CD4-positive, alpha-beta T cell (primary cell): Measurements from ENCODE around the gene MCM9. TPM values are rescaled to one million over a fixed set of nuclear protein-coding genes. Genes with fewer than 3 reads are reported as not detected.

Source experiments
- ATAC-seq: fragments of 200-7000 bp; cut with Tn5 transposase; one replicate; pipeline ENCODE4 v1.10.0; 2022; ENCODE audit warnings: mild to moderate bottlenecking; ENCODE audit not compliant: poor library complexity
- CTCF ChIA-PET: fragments of 350-600 bp; sonication (Branson Sonifier 250); formaldehyde crosslinking; loops from one replicate; lab custom pipeline; 2021; ENCODE audit warnings: antibody characterized with exemption, inconsistent platforms; lab: Charles Lee
- POLR2A ChIA-PET: fragments of 350-600 bp; sonication (Branson Sonifier 250); formaldehyde crosslinking; loops from one replicate; lab custom pipeline; 2021; ENCODE audit warnings: antibody characterized with exemption, inconsistent platforms; lab: Charles Lee
- DNase-seq, 14 experiments: peaks; one replicate each; pipeline ENCODE4 v3.0.0-alpha.2; 2013 to 2020; ENCODE audit warnings: mixed read lengths in 2 of 14
- H3K27ac ChIP-seq, 2 donors: one replicate each; pipeline versions ENCODE4 v1.5.1 to v1.7.0; 2013; ENCODE audit warnings: low read length in 2 of 2, low read depth in 1 of 2, mild to moderate bottlenecking in 1 of 2
- H3K27me3 ChIP-seq, 2 experiments: 1 replicate in 1 of 2; 2 replicates in 1 of 2; pipeline versions ENCODE4 v1.6.1 to v1.7.0; 2013; ENCODE audit warnings: low read length in 2 of 2, control low read depth in 1 of 2, mild to moderate bottlenecking in 1 of 2, moderate library complexity in 1 of 2; ENCODE audit not compliant: insufficient read depth in 2 of 2, control insufficient read depth in 1 of 2
- H3K36me3 ChIP-seq: one replicate; pipeline ENCODE4 v1.6.1; 2013; ENCODE audit warnings: low read length, control low read depth; ENCODE audit not compliant: insufficient read depth
- H3K4me1 ChIP-seq: one replicate; pipeline ENCODE4 v1.6.1; 2013; ENCODE audit warnings: low read length, control low read depth; ENCODE audit not compliant: insufficient read depth
- H3K4me3 ChIP-seq: one replicate; pipeline ENCODE4 v1.5.1; 2013; ENCODE audit warnings: mild to moderate bottlenecking, low read length, moderate library complexity
- H3K9me3 ChIP-seq, 2 experiments: 1 replicate in 1 of 2; 2 replicates in 1 of 2; pipeline versions ENCODE4 v1.6.1 to v1.7.0; 2013; ENCODE audit warnings: low read length in 2 of 2, mild to moderate bottlenecking in 2 of 2, control low read depth in 1 of 2, moderate library complexity in 1 of 2; ENCODE audit not compliant: control insufficient read depth in 1 of 2, insufficient read depth in 1 of 2
- H3K27ac Mint-ChIP-seq: one replicate; pipeline ENCODE4 v1.8.0; 2020; ENCODE audit warnings: mixed read lengths
- H3K27me3 Mint-ChIP-seq: one replicate; pipeline ENCODE4 v1.8.0; 2021; ENCODE audit warnings: mixed read lengths
- H3K36me3 Mint-ChIP-seq: one replicate; pipeline ENCODE4 v1.8.0; 2021; ENCODE audit warnings: low read depth, mixed read lengths
- H3K4me1 Mint-ChIP-seq: one replicate; pipeline ENCODE4 v1.8.0; 2021; ENCODE audit warnings: low read depth, mixed read lengths
- H3K4me3 Mint-ChIP-seq: one replicate; pipeline ENCODE4 v1.8.0; 2020; ENCODE audit warnings: mild to moderate bottlenecking, mixed read lengths
- H3K9me3 Mint-ChIP-seq: one replicate; pipeline ENCODE4 v1.8.0; 2020; ENCODE audit warnings: mixed read lengths
- CTCF ChIP-seq: fragments of 200-600 bp; IDR thresholded peaks from one replicate; pipeline ENCODE4 v1.8.0; 2022; ENCODE audit warnings: antibody characterized with exemption, mild to moderate bottlenecking
- intact Hi-C, 2 experiments: fragments of 100-400 bp; cut with DNase I in 1 of 2; cut with micrococcal nuclease in 1 of 2; formaldehyde crosslinking; loops; one replicate each; pipeline versions ENCODE4 v1.15.1 to v1.9.0; 2023 to 2025; cut with DNase I, micrococcal nuclease
- total RNA-seq, 174 experiments: library from RNA in 2 of 174; stranded (reverse) in 2 of 174; gene quantifications; one replicate each; pipeline ENCODE4 v1.2.3 and lab custom pipeline; 2021 to 2026

MCM9 gene
- total RNA-seq, 2 experiments from 2014 or later: 25.5 TPM

- no peak for ATAC-seq
- no peak for TF ChIP-seq CTCF
- CTCF ChIA-PET: interaction anchor here (1.2 to 3.1 kb wide), 3 partner anchors 18 to 183 kb away, joined by 5 to 9 read pairs (median 8); partner anchors contain the start of genes FAM184A and MCM9
- Histone ChIP-seq H3K27me3 (no peaks in the 10 kb centered on the region), H3K4me3 (peak overlapping the region; percentile 94), H3K4me1 (peaks cover 41% of the 10 kb centered on the region), H3K9me3 (no peaks in the 10 kb centered on the region), H3K36me3 (peaks cover 23% of the 10 kb centered on the region), H3K27ac (peak overlapping the region; percentile 46 to 93)
- Mint-ChIP-seq H3K9me3 (no peaks in the 10 kb centered on the region), H3K36me3 (peaks cover 43% of the 10 kb centered on the region), H3K4me3 (peak overlapping the region; percentile 87), H3K4me1 (peaks cover 80% of the 10 kb centered on the region), H3K27me3 (no peaks in the 10 kb centered on the region), H3K27ac (peak overlapping the region; percentile 86)
- POLR2A ChIA-PET: interaction anchor here (0.6 to 6.9 kb wide), 18 partner anchors 10 to 336 kb away, joined by 3 to 60 read pairs (median 9); partner anchors contain the start of genes FAM184A and MCM9
- intact Hi-C loops: loop anchor here (2.0 to 10.0 kb wide), 6 partner anchors 40 to 1220 kb away; partner anchors contain the start of genes CEP85L (in 1 of the 2), FAM184A (in 1 of the 2), MCM9 (in 1 of the 2) and NUS1 (in 1 of the 2)
- no peak for DNase-seq
These were observed 39.7 kb downstream of the MCM9 start for GRCh38 chr6:118895261-118895560.

- POLR2A ChIA-PET: interaction anchor here (0.6 to 6.9 kb wide), 32 partner anchors 9 to 1292 kb away, joined by 3 to 60 read pairs (median 6); partner anchors contain the start of genes FAM184A, GOPC and MCM9
- no peak for TF ChIP-seq CTCF
These were observed 40.3 kb downstream of the MCM9 start for GRCh38 chr6:118894425-118895260.

GRCh38 chr6:118893807-118894424 lies 41.0 kb downstream of the MCM9 start, which contains the start of gene ASF1A:
ASF1A (plus strand) TSS chr6:118894152; CDS start chr6:118894414, 262 bp downstream.
- Histone ChIP-seq H3K4me1 (peaks cover 36% of the 10 kb centered on the region), H3K27me3 (no peaks in the 10 kb centered on the region), H3K36me3 (peaks cover 11% of the 10 kb centered on the region), H3K4me3 (peak within 1 kb of the TSS; percentile 94), H3K27ac (peak within 1 kb of the TSS; percentile 91 to 93), H3K9me3 (no peaks in the 10 kb centered on the region)
- DNase-seq: peak; percentile 92 to 99 (median 95)
- H3K36me3 Mint-ChIP-seq: peaks cover 32% of the 10 kb centered on the region
- H3K27me3 Mint-ChIP-seq: no peaks in the 10 kb centered on the region
- H3K27ac Mint-ChIP-seq: peak within 1 kb of the TSS; percentile 98
- CTCF ChIA-PET: interaction anchor here (0.9 to 3.0 kb wide), 7 partner anchors 12 to 249 kb away, joined by 3 to 8 read pairs (median 4); partner anchors contain the start of gene FAM184A
- peaks cover 80% of the 10 kb centered on the region for H3K4me1 Mint-ChIP-seq
- H3K9me3 Mint-ChIP-seq: no peaks in the 10 kb centered on the region
- POLR2A ChIA-PET: interaction anchor here (0.7 to 6.9 kb wide), 37 partner anchors 10 to 1292 kb away, joined by 3 to 60 read pairs (median 5); partner anchors contain the start of genes CEP85L, FAM184A, GOPC and MCM9
- intact Hi-C loops: loop anchor here (2.0 to 10.0 kb wide), 14 partner anchors 41 to 1219 kb away; partner anchors contain the start of genes CEP85L (in 2 of the 2), FAM184A (in 1 of the 2), MCM9 (in 1 of the 2) and NUS1 (in 1 of the 2)
- peak; percentile 17 for TF ChIP-seq CTCF
- peak; percentile 76 for ATAC-seq
- peak within 1 kb of the TSS; percentile 99 for H3K4me3 Mint-ChIP-seq

More at GRCh38 chr6:118894425-118895260, 40.3 kb downstream of the MCM9 start:
- no peaks in the 10 kb centered on the region for H3K9me3 Mint-ChIP-seq
- Histone ChIP-seq H3K36me3 (peaks cover 18% of the 10 kb centered on the region), H3K4me1 (peaks cover 41% of the 10 kb centered on the region), H3K27me3 (no peaks in the 10 kb centered on the region), H3K27ac (peak overlapping the region; percentile 61 to 93), H3K4me3 (peak overlapping the region; percentile 94), H3K9me3 (no peaks in the 10 kb centered on the region)
- H3K27me3 Mint-ChIP-seq: no peaks in the 10 kb centered on the region
- peaks cover 80% of the 10 kb centered on the region for H3K4me1 Mint-ChIP-seq
- intact Hi-C loops: loop anchor here (2.0 to 10.0 kb wide), 13 partner anchors 40 to 1220 kb away; partner anchors contain the start of genes CEP85L (in 2 of the 2), FAM184A (in 1 of the 2), MCM9 (in 1 of the 2) and NUS1 (in 1 of the 2)
- ATAC-seq: peak; percentile 22
- CTCF ChIA-PET: interaction anchor here (1.2 to 3.1 kb wide), 6 partner anchors 13 to 186 kb away, joined by 3 to 9 read pairs (median 4); partner anchors contain the start of genes FAM184A and MCM9
- peak; percentile 48 to 88 (median 60) for DNase-seq
- peaks cover 38% of the 10 kb centered on the region for H3K36me3 Mint-ChIP-seq
- H3K27ac Mint-ChIP-seq: peak overlapping the region; percentile 98
- peak overlapping the region; percentile 99 for H3K4me3 Mint-ChIP-seq
